T-helper 22 cell (primary cell): ENCODE results near the gene SPSB4.

Experiments used
- DNase-seq: peaks from one replicate; pipeline ENCODE4 v3.0.0-alpha.2; 2020; ENCODE audit warnings: low read depth

Gene SPSB4

DNA sequence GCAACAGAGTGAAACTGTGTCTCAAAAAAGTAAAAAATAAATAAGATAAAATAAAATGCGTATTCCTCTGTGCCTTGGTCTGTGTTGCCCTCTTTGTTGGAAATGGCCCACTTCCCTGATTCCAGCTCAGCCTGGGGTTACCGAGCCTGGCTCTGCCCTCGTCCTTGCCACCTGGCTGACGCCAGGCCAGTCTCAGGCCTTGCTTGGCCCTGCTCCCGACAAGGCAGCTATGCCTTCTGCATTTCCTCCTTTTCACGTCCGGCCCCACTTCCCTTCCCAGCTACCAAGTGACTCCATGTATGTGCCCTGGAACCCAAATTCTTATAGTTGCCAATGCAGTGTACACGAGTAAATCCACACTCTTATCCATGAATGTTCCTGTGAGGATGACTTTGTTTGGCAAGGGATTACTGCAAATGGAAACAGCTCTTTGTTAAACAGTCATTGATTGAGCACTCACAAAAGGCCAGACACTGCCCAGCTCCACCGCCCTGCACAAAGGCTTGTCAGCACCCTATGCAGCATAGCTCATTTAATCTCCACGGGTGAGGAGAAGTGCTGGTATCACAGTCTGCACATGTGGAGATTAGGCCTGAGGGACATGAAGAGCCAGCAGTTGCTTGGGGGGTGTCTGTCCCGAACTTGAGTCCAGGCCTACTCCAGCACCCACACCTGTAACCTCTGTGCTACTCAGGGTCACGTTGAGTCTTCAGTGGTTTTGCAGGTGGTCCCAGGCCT lies 25.1 kb downstream of the SPSB4 start:
- DNase-seq = no peak

- no peak for DNase-seq
Observed at GRCh38 chr3:141076797-141077571, 25.8 kb downstream of the SPSB4 start.

DNA sequence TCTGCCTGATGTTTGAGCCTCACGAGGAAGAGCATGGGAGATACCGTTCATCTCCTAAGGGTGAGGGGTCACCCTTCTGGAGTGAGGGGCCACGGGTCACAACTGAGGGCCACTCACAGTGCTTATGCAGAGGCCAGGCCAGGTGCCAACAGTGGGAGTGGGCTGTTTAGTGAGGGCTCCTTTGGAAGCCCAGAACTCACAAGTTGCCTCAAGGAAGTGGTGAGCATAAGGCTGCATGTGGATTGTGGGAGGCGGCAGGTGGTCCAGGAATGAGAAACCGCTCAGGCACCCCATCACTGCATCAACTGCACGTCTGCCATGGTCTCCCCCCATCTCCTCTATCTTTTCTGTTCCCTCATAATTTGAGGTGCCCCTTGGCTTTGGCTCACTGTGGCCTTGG lies 26.5 kb downstream of the SPSB4 start:
- no peak for DNase-seq

DNA sequence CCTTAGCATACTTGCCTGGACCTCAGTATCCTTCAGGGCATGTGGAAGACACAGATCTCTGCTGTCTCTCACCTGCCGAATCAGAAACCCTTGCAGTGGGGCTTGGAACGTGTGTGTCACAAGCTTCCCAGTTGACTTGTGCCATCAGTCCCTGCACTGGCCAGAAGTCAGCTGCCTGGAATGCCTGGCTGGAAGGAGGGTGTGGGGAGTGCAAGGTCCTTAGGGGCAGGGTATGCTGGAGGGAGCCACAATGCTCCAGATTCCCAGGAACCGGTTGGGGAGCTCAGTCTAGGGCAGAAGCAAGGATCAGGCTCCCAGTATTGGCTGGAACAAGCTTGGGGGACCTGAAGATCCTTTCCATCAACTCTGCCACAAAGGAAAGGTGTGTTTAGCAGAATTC lies 27.1 kb downstream of the SPSB4 start:
- no peak for DNase-seq

DNA sequence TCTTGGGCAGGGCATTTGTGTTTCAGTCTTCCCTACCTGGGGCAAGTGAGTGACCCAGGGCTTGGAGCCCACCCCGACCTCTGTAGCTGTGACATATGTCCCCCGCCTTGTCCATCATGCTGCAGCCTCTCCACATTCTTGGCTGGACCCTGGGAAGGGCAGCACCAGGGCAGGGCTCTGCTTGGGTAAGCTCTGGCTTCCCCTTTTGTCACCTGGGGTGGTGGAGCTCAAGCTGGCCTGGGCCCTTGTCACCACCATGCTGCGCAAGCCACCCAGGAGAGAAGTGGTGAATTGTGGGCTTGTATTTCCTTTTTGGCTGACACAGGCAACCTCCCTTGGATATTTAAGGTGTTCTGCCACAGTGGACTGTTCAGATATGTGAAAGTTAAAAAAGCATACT lies 29.3 kb downstream of the SPSB4 start:
- DNase-seq = no peak

- DNase-seq = no peak
Observed at GRCh38 chr3:141081141-141081795, 30.1 kb downstream of the SPSB4 start.

GRCh38 chr3:141082064-141082463 lies 30.9 kb downstream of the SPSB4 start:
- no peak for DNase-seq

DNA sequence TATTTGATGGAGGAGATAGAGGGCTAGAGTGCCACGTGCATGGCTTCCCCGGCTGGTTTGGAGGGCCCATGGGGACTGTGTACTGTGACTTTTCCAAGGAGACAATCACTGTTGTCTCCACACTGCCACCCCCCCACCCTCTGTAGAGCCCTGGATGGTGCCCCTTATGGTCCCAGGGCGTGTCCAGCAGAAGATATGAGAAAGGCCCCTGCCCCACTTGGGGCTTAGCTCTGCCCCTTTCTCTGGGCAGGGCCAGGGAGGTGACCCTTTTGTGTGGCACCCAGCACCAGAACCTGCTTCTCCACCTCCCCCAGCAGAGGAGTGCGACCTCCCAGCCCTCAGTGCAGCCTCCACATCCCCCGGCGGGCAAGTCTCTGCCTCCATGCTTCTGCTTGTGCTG lies 32.1 kb downstream of the SPSB4 start:
- no peak for DNase-seq

DNA sequence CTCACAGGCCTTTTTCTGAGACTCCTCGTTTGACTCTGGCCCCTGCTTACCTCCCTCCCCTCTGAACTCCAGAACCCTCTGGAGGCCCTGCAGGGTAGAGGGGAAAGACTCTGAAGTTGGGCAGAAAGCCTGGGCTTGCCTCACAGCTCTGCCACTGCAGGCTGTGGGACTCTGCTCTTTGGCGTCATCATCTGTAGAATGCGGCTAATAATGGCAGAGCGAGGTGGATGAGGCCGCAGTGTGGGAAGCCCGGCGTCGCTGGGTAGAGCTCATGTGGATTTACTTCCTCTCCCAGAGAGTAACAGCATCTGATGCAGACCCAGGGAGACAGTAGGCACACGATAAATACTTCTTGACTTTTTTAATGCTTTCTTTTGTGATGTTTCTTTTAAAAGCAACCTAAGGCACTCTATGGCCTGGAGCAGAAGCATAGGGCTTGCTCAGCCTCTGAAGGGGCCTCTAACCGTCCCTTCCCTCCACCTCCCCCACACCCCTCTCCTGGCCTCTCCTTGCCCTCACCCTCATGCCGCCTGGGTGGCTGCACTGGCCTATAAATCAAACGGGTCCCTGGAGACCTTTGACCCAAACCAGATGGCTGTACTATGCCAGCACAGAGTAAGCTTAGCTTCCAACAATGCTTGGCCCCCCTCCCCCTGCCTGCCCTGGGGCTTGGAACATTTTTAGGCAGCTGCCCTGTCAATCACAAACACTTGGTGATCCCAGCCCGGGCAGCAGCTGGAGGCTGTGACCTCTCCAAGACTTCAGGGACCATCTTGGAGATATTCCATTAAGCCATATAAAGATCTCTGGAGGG lies 32.9 kb downstream of the SPSB4 start:
- DNase-seq = no peak

- DNase-seq = no peak
Observed at GRCh38 chr3:141085343-141086070, 34.4 kb downstream of the SPSB4 start.

GRCh38 chr3:141086188-141086587 lies 35.0 kb downstream of the SPSB4 start:
- DNase-seq = no peak

DNA sequence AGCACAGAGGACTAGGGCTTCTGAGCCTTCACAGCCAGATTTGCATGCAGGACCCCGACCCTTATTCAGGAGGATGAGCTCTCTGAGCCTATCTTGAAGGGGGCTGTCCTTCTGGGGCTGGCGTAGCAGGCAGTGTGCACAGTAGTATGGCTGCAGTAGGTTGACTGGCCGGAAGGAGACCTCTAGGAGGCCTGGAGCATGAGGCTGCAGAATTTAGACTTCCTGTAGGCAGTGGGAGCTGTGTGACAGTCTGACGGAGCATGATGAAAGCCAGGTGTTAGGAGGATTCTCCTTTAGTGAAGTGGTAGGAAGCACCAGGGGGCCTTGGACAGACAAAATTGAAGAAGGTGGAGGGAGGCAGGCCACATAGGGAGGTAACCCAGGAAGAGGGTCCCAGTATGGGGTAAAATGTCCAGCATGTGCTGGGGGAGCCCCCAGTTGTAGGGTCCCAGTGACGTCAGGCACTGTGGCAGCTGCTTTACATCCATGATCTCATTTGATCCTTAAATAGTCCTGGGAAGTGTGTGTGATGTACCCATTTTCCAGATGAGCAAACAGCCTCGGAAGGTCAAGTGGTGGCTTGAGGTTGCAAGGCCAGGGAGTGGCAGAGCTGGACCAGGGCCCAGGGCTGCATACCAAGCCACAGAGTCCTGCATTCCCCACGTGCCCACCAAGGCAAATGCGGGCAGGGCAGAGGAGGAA lies 36.1 kb downstream of the SPSB4 start:
- no peak for DNase-seq

DNA sequence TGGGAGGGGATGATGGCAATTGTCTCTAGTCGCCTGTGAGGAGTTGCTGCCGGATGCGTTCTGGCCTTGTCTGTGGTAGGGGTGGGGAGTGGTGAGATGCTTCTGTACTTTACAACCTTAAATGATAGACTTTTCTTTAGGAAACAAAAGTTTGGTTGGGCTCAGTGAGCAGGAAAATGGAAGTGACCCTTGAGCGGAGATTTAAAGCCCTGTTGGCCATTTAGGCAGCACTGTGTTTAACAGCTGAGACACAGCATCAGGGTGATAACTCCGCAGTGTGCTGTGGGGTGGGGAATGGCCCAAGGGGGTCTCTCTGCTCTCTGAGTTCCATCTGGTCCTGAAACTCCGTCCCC lies 36.6 kb downstream of the SPSB4 start:
- no peak for DNase-seq

GRCh38 chr3:141089339-141090152 lies 38.4 kb downstream of the SPSB4 start:
- no peak for DNase-seq

DNA sequence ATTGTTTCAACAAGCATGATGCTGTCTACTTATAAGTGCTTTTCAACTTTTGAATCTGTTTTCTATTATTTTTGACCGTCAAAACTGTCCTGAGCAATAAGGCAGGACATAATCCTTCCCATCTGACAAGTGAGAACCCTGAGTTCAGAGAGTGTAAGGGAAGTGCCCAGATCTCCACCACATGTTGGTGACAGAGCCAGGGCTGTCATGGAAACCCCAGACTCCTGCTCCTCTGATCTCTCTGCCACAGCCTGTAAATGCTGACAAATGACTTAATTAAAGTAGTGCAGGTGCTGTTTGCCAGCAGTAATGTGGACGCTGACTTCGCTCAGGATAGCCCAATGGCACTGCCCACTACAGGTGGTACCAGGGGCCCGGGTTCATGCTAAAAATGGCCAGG lies 40.3 kb downstream of the SPSB4 start:
- DNase-seq = no peak

- no peak for DNase-seq
Observed at GRCh38 chr3:141092663-141093062, 41.5 kb downstream of the SPSB4 start.

DNA sequence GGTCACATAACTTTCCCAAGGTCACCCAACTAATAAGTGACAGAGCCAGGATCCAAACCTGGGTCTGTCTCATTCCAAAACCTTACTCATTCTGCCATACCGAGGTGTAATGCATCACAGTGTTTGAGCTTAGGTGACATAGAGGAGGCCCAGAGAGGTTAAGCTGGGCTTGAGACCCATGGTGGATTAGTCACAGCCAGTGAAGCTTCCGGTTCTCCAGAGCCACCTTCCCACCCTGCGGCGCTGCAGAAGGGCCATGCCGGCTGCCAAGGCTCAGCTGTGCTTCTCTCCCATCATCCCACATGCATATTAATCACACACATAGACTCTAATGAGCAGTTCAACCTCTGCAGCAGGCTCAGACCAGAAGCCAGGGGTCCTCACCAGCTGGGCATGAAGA lies 42.2 kb downstream of the SPSB4 start:
- DNase-seq = no peak

DNA sequence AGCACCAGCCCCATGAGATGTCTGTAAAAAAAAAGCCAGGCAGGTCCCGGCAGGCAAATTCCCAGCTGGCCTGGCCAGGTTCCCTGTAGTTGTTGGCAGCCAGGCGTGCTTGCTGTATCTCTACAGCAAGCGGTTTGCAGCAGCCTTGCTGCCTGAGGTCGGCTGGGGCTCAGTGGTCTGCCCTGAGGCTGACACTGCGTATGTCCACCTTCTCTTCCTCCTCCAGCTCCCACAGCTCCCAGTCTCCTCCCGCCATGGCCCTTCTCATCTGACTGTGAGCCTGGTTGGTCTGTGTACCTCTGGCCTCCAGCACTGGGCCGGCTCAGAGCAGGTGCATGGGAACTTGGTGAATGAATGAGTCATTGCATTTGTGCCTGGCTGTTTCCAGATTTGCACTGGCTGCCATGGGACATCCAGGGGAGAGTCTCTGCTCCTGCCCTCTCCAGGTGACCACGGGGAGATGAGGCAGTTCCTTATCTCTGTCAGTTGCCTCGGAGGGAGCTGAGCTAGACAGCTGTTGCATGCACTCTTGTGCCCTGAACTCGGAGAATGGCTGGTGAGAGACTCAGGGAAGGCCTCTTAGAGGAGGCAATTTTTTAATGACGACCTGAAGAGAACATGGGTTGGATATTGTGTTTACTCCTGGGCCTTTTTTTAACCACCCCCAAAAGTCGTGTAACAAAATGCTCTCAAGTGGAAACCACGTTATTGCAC lies 43.0 kb downstream of the SPSB4 start:
- DNase-seq = no peak

DNA sequence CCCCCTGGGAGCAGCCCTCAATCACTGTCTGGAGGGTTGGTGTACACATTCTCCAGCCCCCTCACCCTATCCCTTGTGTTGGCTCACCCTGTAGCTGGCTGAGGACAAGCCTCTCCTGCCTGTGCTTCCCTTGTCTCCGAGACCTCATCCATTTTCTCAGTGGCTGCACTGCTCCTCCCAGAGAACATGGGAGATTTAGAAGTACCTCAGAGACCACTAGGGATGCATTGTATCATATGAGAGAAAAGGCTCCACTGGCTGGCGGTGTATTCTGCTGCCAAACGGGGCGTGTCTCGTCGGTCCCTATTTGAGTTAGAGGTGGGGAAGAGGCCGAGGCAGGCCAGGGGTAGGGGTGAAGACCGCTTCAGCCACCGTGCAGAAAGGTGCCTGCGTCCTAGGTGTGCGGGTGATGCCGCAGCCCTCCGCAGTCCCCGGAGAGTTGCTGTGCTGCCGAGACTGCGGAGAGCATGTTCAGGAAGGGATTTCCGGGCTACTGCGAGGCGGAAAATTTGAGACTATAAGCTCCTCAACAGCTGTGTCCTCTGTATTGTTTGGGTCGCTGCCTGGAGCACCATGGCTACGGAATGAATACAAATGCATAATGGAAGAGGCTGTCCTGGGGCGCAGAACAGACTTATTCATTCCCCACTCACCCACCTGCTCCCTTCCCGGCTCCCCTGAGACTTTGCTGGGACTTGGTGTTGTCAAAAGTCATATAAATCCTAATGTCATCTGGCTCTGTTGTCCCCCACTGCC lies 43.8 kb downstream of the SPSB4 start:
- DNase-seq = no peak
